Muscle layer of duodenum (tissue), 2 donors: ENCODE data around the gene SPIB.
"Not testable (repeated sequence)": the region's sequence is repeated elsewhere in the genome, so short reads cannot be mapped to it uniquely, and the experiment has no call there.

ENCODE experiments used
- H3K27ac ChIP-seq: one replicate; pipeline ENCODE4 v1.7.0; 2013; ENCODE audit warnings: mild to moderate bottlenecking, low read length
- H3K27me3 ChIP-seq: one replicate; pipeline ENCODE4 v1.7.0; 2013; ENCODE audit warnings: low read depth, mild to moderate bottlenecking, control low read depth, low read length
- H3K36me3 ChIP-seq, 2 donors: one replicate each; pipeline ENCODE4 v1.7.0; 2013; ENCODE audit warnings: low read length in 2 of 2, control low read depth in 1 of 2, mild to moderate bottlenecking in 1 of 2; ENCODE audit not compliant: insufficient read depth in 2 of 2, control insufficient read depth in 1 of 2
- H3K4me1 ChIP-seq, 2 donors: one replicate each; pipeline ENCODE4 v1.7.0; 2013; ENCODE audit warnings: low read length in 2 of 2, mild to moderate bottlenecking in 2 of 2, control low read depth in 1 of 2, moderate library complexity in 1 of 2; ENCODE audit not compliant: insufficient read depth in 2 of 2, control insufficient read depth in 1 of 2
- H3K4me3 ChIP-seq, 2 donors: one replicate each; pipeline ENCODE4 v1.7.0; 2013; ENCODE audit warnings: low read length in 2 of 2, low read depth in 1 of 2, mild to moderate bottlenecking in 1 of 2
- H3K9me3 ChIP-seq, 2 donors: one replicate each; pipeline ENCODE4 v1.7.0; 2013; ENCODE audit warnings: low read length in 2 of 2, control low read depth in 1 of 2, mild to moderate bottlenecking in 1 of 2; ENCODE audit not compliant: control insufficient read depth in 1 of 2
- donor health status: healthy.

SPIB gene

GRCh38 chr19:50465986-50466705, 47.4 kb downstream of the SPIB start:
- Histone ChIP-seq H3K27ac (no peak overlapping the region), H3K4me1 (no peaks in the 10 kb centered on the region), H3K4me3 (no peak overlapping the region), H3K36me3 (no peaks in the 10 kb centered on the region), H3K27me3 (no peaks in the 10 kb centered on the region), H3K9me3 (no peaks in the 10 kb centered on the region)

GRCh38 chr19:50466706-50467039, 47.9 kb downstream of the SPIB start:
- H3K4me3 ChIP-seq, result no peak overlapping the region
- H3K27ac ChIP-seq, result no peak overlapping the region
- H3K9me3 ChIP-seq, result no peaks in the 10 kb centered on the region
- H3K27me3 ChIP-seq, result no peaks in the 10 kb centered on the region
- no peaks in the 10 kb centered on the region for H3K36me3 ChIP-seq
- H3K4me1 ChIP-seq, result no peaks in the 10 kb centered on the region

- Histone ChIP-seq H3K27me3 (no peaks in the 10 kb centered on the region), H3K4me1 (no peaks in the 10 kb centered on the region), H3K36me3 (no peaks in the 10 kb centered on the region), H3K9me3 (no peaks in the 10 kb centered on the region), H3K4me3 (no peak overlapping the region), H3K27ac (no peak overlapping the region)
Observed at GRCh38 chr19:50467566-50467965, 48.8 kb downstream of the SPIB start.

- Histone ChIP-seq H3K36me3 (no peaks in the 10 kb centered on the region), H3K4me3 (no peak overlapping the region), H3K27ac (no peak overlapping the region), H3K9me3 (no peaks in the 10 kb centered on the region), H3K4me1 (no peaks in the 10 kb centered on the region), H3K27me3 (no peaks in the 10 kb centered on the region)
Observed at GRCh38 chr19:50468818-50469217, 50.1 kb downstream of the SPIB start.

GRCh38 chr19:50473336-50473735, 54.6 kb downstream of the SPIB start:
- not testable (repeated sequence) for H3K27me3 ChIP-seq, H3K4me3 ChIP-seq, H3K27ac ChIP-seq, H3K36me3 ChIP-seq, H3K9me3 ChIP-seq
- H3K4me1 ChIP-seq, result peaks cover 4 to 13% of the 10 kb centered on the region in 2 donors

GRCh38 chr19:50475101-50475568, 56.4 kb downstream of the SPIB start:
- H3K4me3 ChIP-seq, result no peak overlapping the region
- H3K9me3 ChIP-seq, result no peaks in the 10 kb centered on the region
- H3K4me1 ChIP-seq, result peaks cover 4 to 13% of the 10 kb centered on the region in 2 donors
- no peaks in the 10 kb centered on the region for H3K27me3 ChIP-seq
- no peak overlapping the region for H3K27ac ChIP-seq
- H3K36me3 ChIP-seq, result peaks cover 0 to 13% of the 10 kb centered on the region in 2 donors

GRCh38 chr19:50475736-50476223, 57.0 kb downstream of the SPIB start:
- H3K36me3 ChIP-seq, result peaks cover 0 to 20% of the 10 kb centered on the region in 2 donors
- peaks cover 4 to 13% of the 10 kb centered on the region in 2 donors for H3K4me1 ChIP-seq
- H3K27ac ChIP-seq, result no peak overlapping the region
- no peaks in the 10 kb centered on the region for H3K9me3 ChIP-seq
- H3K4me3 ChIP-seq, result peak overlapping the region in 1 of 2 donors; percentile 85
- H3K27me3 ChIP-seq, result no peaks in the 10 kb centered on the region

- Histone ChIP-seq H3K27ac (peak within 1 kb of the TSS; percentile 60), H3K4me1 (peaks cover 4 to 13% of the 10 kb centered on the region in 2 donors), H3K9me3 (no peaks in the 10 kb centered on the region), H3K27me3 (no peaks in the 10 kb centered on the region), H3K4me3 (peak within 1 kb of the TSS; percentile 85 to 88), H3K36me3 (peaks cover 0 to 25% of the 10 kb centered on the region in 2 donors)
Observed at GRCh38 chr19:50476224-50476906, 57.6 kb downstream of the SPIB start, which contains the start of the genes EMC10 and GARIN5A. TSS of gene EMC10 (plus strand) at chr19:50476507. CDS start at chr19:50476545, 38 bp downstream. TSS of gene GARIN5A (minus strand) at chr19:50476848. CDS start at chr19:50476388, 460 bp downstream.

GRCh38 chr19:50476907-50477238, 58.1 kb downstream of the SPIB start:
- no peaks in the 10 kb centered on the region for H3K9me3 ChIP-seq
- H3K4me1 ChIP-seq, result peaks cover 4 to 13% of the 10 kb centered on the region in 2 donors
- H3K27ac ChIP-seq, result peak overlapping the region; percentile 60
- peaks cover 0 to 30% of the 10 kb centered on the region in 2 donors for H3K36me3 ChIP-seq
- peak overlapping the region; percentile 85 to 88 for H3K4me3 ChIP-seq
- H3K27me3 ChIP-seq, result no peaks in the 10 kb centered on the region

GRCh38 chr19:50477751-50478515, 59.2 kb downstream of the SPIB start:
- Histone ChIP-seq H3K36me3 (peaks cover 0 to 39% of the 10 kb centered on the region in 2 donors), H3K4me3 (peak overlapping the region; percentile 18 to 85), H3K27ac (no peak overlapping the region), H3K27me3 (no peaks in the 10 kb centered on the region), H3K9me3 (no peaks in the 10 kb centered on the region), H3K4me1 (peaks cover 4 to 13% of the 10 kb centered on the region in 2 donors)
